ENCODE measurements around the gene MAST4. TPM values are rescaled to one million over a fixed set of nuclear protein-coding genes. Genes with fewer than 3 reads are reported as not detected.

Gene MAST4
- total and polyA plus RNA-seq, 4 donors, result 3.7 to 9.5 (median 6.5) TPM

DNA sequence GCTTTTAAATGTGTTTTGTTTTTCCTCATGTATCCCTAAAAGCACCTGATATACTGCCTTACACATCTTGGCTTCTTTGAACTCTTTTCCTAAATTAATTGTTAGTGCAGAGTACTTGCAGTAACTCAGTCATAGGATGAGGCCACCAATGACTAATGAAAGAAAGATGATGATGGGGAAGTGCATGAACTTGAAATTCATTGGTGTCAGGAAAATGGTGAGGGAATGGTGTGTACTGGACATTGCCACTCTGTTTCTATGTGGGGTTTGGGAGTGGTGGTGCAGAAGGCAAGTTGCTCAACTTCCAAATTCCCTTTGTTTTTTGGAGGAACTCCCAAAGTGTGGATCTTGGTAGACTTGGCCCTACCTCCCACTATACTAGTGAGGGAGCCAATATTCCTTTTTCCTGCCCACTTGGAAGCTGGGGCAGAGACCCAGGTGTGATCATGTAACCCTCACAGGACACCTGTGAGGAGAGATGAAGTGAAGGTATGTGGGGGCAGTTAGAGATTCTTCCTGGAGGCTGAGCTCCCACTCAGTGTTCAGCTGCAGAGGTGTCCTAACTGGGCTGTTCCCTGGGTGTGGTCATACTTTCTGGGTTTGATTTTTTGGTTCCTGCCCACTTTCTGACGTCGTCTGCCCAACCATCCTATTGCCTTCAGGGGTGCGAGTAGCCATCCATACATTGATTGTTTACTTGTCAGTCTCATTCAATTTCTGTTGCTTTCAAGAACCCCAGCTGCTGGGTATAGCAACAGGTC, 298.5 kb downstream of the MAST4 start:
- H3K27ac ChIP-seq (ENCODE audit: low read depth in 1 of 2, low read length in 2 of 2), result no peak overlapping the region
- 89% methylated on average over 3 of the region's 3 CpGs for WGBS
- no peaks in the 10 kb centered on the region for H3K27me3 ChIP-seq (ENCODE audit: control insufficient read depth in 4 of 4, insufficient read depth in 4 of 4, low read length in 3 of 4)
- H3K9ac ChIP-seq (ENCODE audit: low read depth in 1 of 2, low read length in 2 of 2), result no peak overlapping the region
- DNase-seq (ENCODE audit: low spot score), result no peak
- H3K4me1 ChIP-seq (ENCODE audit: control insufficient read depth in 4 of 4, insufficient read depth in 4 of 4, low read length in 3 of 4), result no peaks in the 10 kb centered on the region
- no peaks in the 10 kb centered on the region for H3K9me3 ChIP-seq (ENCODE audit: control insufficient read depth in 4 of 4, low read length in 3 of 4)
- no peaks in the 10 kb centered on the region for H3K36me3 ChIP-seq (ENCODE audit: control insufficient read depth in 4 of 4, insufficient read depth in 3 of 4, low read depth in 1 of 4, low read length in 3 of 4)
- no peak for TF ChIP-seq YY1 (IDR thresholded peaks at IDR 0.05)
- no peak for TF ChIP-seq GABPA (IDR thresholded peaks at IDR 0.05 in 1 of 2, conservative IDR thresholded peaks at IDR 0.05 in 1 of 2)
- TF ChIP-seq FOXA1 (IDR thresholded peaks at IDR 0.05), result no peak
- no peak for TF ChIP-seq SP1 (IDR thresholded peaks at IDR 0.05)
- TF ChIP-seq, protein P1, sequence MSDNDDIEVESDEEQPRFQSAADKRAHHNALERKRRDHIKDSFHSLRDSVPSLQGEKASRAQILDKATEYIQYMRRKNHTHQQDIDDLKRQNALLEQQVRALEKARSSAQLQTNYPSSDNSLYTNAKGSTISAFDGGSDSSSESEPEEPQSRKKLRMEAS (IDR thresholded peaks at IDR 0.05), result no peak
- TF ChIP-seq, protein P2, sequence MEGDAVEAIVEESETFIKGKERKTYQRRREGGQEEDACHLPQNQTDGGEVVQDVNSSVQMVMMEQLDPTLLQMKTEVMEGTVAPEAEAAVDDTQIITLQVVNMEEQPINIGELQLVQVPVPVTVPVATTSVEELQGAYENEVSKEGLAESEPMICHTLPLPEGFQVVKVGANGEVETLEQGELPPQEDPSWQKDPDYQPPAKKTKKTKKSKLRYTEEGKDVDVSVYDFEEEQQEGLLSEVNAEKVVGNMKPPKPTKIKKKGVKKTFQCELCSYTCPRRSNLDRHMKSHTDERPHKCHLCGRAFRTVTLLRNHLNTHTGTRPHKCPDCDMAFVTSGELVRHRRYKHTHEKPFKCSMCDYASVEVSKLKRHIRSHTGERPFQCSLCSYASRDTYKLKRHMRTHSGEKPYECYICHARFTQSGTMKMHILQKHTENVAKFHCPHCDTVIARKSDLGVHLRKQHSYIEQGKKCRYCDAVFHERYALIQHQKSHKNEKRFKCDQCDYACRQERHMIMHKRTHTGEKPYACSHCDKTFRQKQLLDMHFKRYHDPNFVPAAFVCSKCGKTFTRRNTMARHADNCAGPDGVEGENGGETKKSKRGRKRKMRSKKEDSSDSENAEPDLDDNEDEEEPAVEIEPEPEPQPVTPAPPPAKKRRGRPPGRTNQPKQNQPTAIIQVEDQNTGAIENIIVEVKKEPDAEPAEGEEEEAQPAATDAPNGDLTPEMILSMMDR (IDR thresholded peaks at IDR 0.05; ENCODE audit: low read depth, low read length, missing input control), result no peak
- TF ChIP-seq, protein P3, sequence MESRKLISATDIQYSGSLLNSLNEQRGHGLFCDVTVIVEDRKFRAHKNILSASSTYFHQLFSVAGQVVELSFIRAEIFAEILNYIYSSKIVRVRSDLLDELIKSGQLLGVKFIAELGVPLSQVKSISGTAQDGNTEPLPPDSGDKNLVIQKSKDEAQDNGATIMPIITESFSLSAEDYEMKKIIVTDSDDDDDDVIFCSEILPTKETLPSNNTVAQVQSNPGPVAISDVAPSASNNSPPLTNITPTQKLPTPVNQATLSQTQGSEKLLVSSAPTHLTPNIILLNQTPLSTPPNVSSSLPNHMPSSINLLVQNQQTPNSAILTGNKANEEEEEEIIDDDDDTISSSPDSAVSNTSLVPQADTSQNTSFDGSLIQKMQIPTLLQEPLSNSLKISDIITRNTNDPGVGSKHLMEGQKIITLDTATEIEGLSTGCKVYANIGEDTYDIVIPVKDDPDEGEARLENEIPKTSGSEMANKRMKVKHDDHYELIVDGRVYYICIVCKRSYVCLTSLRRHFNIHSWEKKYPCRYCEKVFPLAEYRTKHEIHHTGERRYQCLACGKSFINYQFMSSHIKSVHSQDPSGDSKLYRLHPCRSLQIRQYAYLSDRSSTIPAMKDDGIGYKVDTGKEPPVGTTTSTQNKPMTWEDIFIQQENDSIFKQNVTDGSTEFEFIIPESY (IDR thresholded peaks at IDR 0.05), result no peak
- no peak for TF ChIP-seq HNF4G (IDR thresholded peaks at IDR 0.05)
- no peak overlapping the region for H3K4me3 ChIP-seq (ENCODE audit: low read depth in 1 of 3, low read length in 3 of 3)

DNA sequence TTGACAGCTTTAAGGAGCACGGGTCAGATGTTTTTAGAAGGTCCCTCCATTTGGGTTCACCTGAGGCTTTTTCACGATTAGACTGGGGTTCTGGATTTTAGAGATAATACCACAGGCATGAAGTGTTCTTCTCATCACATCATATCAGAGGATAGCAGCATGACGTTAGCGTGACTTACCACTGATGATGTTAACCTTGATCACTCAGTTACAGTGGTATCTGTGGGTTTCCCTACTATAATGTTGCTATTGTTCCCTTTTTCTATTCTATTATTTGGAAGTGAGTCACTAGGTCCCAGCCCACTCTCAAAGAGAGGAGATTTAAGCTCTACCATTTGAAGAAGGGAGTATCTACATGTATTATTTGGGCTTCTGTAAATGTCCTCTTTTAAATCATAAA, 300.0 kb downstream of the MAST4 start:
- 92% methylated on average over 4 of the region's 4 CpGs for WGBS
- H3K36me3 ChIP-seq (ENCODE audit: control insufficient read depth in 4 of 4, insufficient read depth in 3 of 4, low read depth in 1 of 4, low read length in 3 of 4), result no peaks in the 10 kb centered on the region
- no peaks in the 10 kb centered on the region for H3K27me3 ChIP-seq (ENCODE audit: control insufficient read depth in 4 of 4, insufficient read depth in 4 of 4, low read length in 3 of 4)
- H3K4me3 ChIP-seq (ENCODE audit: low read depth in 1 of 3, low read length in 3 of 3), result no peak overlapping the region
- no peaks in the 10 kb centered on the region for H3K9me3 ChIP-seq (ENCODE audit: control insufficient read depth in 4 of 4, low read length in 3 of 4)
- H3K27ac ChIP-seq (ENCODE audit: low read depth in 1 of 2, low read length in 2 of 2), result no peak overlapping the region
- no peaks in the 10 kb centered on the region for H3K4me1 ChIP-seq (ENCODE audit: control insufficient read depth in 4 of 4, insufficient read depth in 4 of 4, low read length in 3 of 4)
- TF ChIP-seq FOXA1 (IDR thresholded peaks at IDR 0.05), result no peak
- TF ChIP-seq, protein P3 (IDR thresholded peaks at IDR 0.05), result no peak
- no peak for TF ChIP-seq SP1 (IDR thresholded peaks at IDR 0.05)
- TF ChIP-seq EGR1 (IDR thresholded peaks at IDR 0.05; ENCODE audit: low read depth in 2 of 2), result no peak
- no peak for TF ChIP-seq GABPA (IDR thresholded peaks at IDR 0.05 in 1 of 2, conservative IDR thresholded peaks at IDR 0.05 in 1 of 2)
- no peak for TF ChIP-seq HNF4A (conservative IDR thresholded peaks at IDR 0.05)
- TF ChIP-seq, protein P4, sequence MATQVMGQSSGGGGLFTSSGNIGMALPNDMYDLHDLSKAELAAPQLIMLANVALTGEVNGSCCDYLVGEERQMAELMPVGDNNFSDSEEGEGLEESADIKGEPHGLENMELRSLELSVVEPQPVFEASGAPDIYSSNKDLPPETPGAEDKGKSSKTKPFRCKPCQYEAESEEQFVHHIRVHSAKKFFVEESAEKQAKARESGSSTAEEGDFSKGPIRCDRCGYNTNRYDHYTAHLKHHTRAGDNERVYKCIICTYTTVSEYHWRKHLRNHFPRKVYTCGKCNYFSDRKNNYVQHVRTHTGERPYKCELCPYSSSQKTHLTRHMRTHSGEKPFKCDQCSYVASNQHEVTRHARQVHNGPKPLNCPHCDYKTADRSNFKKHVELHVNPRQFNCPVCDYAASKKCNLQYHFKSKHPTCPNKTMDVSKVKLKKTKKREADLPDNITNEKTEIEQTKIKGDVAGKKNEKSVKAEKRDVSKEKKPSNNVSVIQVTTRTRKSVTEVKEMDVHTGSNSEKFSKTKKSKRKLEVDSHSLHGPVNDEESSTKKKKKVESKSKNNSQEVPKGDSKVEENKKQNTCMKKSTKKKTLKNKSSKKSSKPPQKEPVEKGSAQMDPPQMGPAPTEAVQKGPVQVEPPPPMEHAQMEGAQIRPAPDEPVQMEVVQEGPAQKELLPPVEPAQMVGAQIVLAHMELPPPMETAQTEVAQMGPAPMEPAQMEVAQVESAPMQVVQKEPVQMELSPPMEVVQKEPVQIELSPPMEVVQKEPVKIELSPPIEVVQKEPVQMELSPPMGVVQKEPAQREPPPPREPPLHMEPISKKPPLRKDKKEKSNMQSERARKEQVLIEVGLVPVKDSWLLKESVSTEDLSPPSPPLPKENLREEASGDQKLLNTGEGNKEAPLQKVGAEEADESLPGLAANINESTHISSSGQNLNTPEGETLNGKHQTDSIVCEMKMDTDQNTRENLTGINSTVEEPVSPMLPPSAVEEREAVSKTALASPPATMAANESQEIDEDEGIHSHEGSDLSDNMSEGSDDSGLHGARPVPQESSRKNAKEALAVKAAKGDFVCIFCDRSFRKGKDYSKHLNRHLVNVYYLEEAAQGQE (IDR thresholded peaks at IDR 0.05), result no peak
- TF ChIP-seq, protein P5, sequence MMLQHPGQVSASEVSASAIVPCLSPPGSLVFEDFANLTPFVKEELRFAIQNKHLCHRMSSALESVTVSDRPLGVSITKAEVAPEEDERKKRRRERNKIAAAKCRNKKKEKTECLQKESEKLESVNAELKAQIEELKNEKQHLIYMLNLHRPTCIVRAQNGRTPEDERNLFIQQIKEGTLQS (IDR thresholded peaks at IDR 0.05), result no peak
- TF ChIP-seq, protein P2 (IDR thresholded peaks at IDR 0.05; ENCODE audit: low read depth, low read length, missing input control), result no peak
- no peak for TF ChIP-seq NR2F2 (IDR thresholded peaks at IDR 0.05)
- DNase-seq (ENCODE audit: low spot score), result no peak
- H3K9ac ChIP-seq (ENCODE audit: low read depth in 1 of 2, low read length in 2 of 2), result no peak overlapping the region

Data from liver (tissue), 9 donors.